ENCODE measurements around the gene MMP8.

- TF ChIP-seq, protein P1, sequence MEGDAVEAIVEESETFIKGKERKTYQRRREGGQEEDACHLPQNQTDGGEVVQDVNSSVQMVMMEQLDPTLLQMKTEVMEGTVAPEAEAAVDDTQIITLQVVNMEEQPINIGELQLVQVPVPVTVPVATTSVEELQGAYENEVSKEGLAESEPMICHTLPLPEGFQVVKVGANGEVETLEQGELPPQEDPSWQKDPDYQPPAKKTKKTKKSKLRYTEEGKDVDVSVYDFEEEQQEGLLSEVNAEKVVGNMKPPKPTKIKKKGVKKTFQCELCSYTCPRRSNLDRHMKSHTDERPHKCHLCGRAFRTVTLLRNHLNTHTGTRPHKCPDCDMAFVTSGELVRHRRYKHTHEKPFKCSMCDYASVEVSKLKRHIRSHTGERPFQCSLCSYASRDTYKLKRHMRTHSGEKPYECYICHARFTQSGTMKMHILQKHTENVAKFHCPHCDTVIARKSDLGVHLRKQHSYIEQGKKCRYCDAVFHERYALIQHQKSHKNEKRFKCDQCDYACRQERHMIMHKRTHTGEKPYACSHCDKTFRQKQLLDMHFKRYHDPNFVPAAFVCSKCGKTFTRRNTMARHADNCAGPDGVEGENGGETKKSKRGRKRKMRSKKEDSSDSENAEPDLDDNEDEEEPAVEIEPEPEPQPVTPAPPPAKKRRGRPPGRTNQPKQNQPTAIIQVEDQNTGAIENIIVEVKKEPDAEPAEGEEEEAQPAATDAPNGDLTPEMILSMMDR (IDR thresholded peaks at IDR 0.05), result no peak
- TF ChIP-seq ZFX (IDR thresholded peaks at IDR 0.05; ENCODE audit: borderline replicate concordance), result no peak
These were observed 37.6 kb upstream of the MMP8 start for GRCh38 chr11:102762361-102762767.
